HG03196 (cell line): ENCODE measurements around the gene PARD6A.

Source experiments
- ATAC-seq: cut with Tn5 transposase; IDR thresholded peaks from one replicate; pipeline ENCODE4 v1.9.1; 2021; ENCODE audit not compliant: unreplicated experiment

PARD6A gene

GRCh38 chr16:67666559-67667452 is 6.0 kb downstream of the PARD6A start, which contains the start of the genes C16orf86 and ENKD1:
C16orf86 (plus strand) TSS chr16:67666814; CDS start chr16:67666971, 157 bp downstream.
ENKD1 (minus strand) TSS chr16:67666750; CDS start chr16:67666442, 308 bp downstream.
- peak; percentile 42 for ATAC-seq

GRCh38 chr16:67667453-67667816 is 6.7 kb downstream of the PARD6A start:
- no peak for ATAC-seq

GRCh38 chr16:67667817-67668494 is 7.2 kb downstream of the PARD6A start:
- ATAC-seq: peak; percentile 66

GRCh38 chr16:67668495-67669157 is 7.9 kb downstream of the PARD6A start:
- ATAC-seq: no peak

GRCh38 chr16:67669499-67670101 is 8.8 kb downstream of the PARD6A start:
- ATAC-seq: no peak

GRCh38 chr16:67672306-67672705 is 11.5 kb downstream of the PARD6A start:
- no peak for ATAC-seq

- no peak for ATAC-seq
These were observed 12.2 kb downstream of the PARD6A start for GRCh38 chr16:67672739-67673662.

- ATAC-seq: no peak
These were observed 13.2 kb downstream of the PARD6A start for GRCh38 chr16:67673712-67674580.

GRCh38 chr16:67674851-67675578 is 14.3 kb downstream of the PARD6A start:
- ATAC-seq: no peak

- no peak for ATAC-seq
These were observed 14.8 kb downstream of the PARD6A start for GRCh38 chr16:67675579-67675935.

GRCh38 chr16:67675999-67676398 is 15.2 kb downstream of the PARD6A start:
- no peak for ATAC-seq

- no peak for ATAC-seq
These were observed 15.8 kb downstream of the PARD6A start for GRCh38 chr16:67676516-67676915.

GRCh38 chr16:67676939-67677338 is 16.2 kb downstream of the PARD6A start:
- no peak for ATAC-seq

- ATAC-seq: no peak
These were observed 17.0 kb downstream of the PARD6A start for GRCh38 chr16:67677712-67678111.

GRCh38 chr16:67678354-67679023 is 17.7 kb downstream of the PARD6A start:
- no peak for ATAC-seq

GRCh38 chr16:67679935-67680897 is 19.5 kb downstream of the PARD6A start:
- no peak for ATAC-seq

- no peak for ATAC-seq
These were observed 23.0 kb downstream of the PARD6A start for GRCh38 chr16:67683767-67684166.
